Measurements from ENCODE around the gene GSTM2. TPM values are rescaled to one million over a fixed set of nuclear protein-coding genes. Genes with fewer than 3 reads are reported as not detected.
A peak's percentile ranks its signal among the peaks of the same experiment; 100 is the strongest.

The GSTM2 gene
- total and polyA plus RNA-seq, 3 donors from 2014 or later = 68.0 to 131 (median 83.2) TPM

DNA sequence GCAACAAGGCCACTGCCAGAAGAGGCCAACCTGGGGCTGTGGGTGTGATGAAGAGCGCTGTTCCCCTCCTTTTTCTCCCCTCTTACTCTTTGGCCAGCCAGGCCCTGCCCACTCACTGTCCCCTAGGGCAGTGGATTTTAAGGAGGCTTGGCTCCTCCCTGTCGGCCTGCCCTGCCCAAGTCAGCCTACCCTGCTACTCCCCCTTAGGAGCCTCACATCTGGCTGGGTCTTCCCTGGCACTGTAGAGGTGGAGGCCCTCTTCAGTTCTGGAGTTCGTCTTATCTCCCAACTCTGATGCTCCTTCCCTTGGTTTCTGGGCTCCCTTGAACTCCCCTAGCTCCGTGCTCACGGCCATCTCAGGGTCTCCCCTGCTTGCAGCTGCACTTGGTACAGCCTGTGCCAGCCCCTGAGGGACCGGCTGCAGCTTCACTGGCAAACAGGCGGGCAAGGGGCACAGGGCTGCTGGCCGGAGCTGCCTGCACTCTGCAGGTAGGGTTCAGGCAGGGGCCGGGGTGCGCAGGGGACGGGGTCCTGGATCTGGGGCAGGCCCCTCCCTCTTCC, 44.2 kb upstream of the GSTM2 start:
- H3K27me3 ChIP-seq = no peaks in the 10 kb centered on the region
- 61 to 80% methylated on average over 5 to 11 of the region's 11 CpGs for WGBS, 2 donors
- no peaks in the 10 kb centered on the region for H3K9me3 ChIP-seq
- peaks cover 38% of the 10 kb centered on the region for H3K4me1 ChIP-seq
- intact Hi-C loops (cut with DNase I; ENCODE audit: low total_unique reads) = no loop called here
- no peak for TF ChIP-seq POLR2A (IDR thresholded peaks at IDR 0.05)
- TF ChIP-seq, protein P1, sequence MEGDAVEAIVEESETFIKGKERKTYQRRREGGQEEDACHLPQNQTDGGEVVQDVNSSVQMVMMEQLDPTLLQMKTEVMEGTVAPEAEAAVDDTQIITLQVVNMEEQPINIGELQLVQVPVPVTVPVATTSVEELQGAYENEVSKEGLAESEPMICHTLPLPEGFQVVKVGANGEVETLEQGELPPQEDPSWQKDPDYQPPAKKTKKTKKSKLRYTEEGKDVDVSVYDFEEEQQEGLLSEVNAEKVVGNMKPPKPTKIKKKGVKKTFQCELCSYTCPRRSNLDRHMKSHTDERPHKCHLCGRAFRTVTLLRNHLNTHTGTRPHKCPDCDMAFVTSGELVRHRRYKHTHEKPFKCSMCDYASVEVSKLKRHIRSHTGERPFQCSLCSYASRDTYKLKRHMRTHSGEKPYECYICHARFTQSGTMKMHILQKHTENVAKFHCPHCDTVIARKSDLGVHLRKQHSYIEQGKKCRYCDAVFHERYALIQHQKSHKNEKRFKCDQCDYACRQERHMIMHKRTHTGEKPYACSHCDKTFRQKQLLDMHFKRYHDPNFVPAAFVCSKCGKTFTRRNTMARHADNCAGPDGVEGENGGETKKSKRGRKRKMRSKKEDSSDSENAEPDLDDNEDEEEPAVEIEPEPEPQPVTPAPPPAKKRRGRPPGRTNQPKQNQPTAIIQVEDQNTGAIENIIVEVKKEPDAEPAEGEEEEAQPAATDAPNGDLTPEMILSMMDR (IDR thresholded peaks at IDR 0.05) = no peak
- H3K27ac ChIP-seq = no peak overlapping the region
- DNase-seq = no peak
- no peaks in the 10 kb centered on the region for H3K36me3 ChIP-seq (ENCODE audit: low read depth, missing control alignments)
- no peak overlapping the region for H3K4me3 ChIP-seq

DNA sequence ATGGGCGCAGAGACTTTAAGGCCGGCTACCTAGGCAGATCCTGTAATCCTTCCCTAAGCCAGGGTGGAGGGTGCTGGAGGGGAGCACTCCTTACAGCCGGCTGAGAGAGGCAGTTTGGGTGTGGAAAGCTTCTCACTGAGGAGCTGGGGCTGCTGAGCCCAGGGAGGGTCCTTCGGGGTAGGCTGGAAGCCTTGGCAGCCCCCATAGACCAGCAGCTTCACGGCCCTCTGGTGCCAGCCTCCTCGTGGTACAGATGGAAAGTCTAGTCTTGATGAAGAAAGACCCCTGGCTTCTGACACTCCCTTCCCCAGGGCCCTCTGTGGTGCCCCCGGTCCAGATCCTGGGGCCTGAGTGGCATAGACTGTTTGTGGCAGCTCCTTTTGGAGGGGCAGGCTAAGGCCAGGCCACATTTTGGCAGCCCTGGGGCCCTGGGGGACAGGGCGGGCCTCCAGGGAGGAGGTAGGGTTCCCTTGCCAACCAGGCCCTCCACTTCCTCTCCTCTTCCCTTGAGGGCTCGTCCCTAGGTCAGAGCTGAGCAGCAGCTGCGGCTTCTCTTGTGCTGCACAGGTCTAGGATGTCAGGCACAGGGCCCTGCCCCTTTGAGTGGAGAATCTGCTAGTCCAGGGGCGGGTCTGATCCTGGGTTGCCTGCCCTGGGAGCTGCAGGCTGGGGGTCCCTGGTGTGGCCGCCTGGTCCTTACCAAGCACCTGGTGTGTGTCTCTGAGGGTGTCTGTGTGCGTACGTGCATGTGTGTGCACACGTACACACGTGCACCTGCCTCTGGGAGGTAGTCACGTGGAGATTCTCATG, 43.5 kb upstream of the GSTM2 start:
- no peak for DNase-seq
- WGBS, 2 donors = 71 to 74% methylated on average over 8 to 17 of the region's 17 CpGs
- TF ChIP-seq, protein P1 (IDR thresholded peaks at IDR 0.05) = no peak
- no peak for TF ChIP-seq POLR2A (IDR thresholded peaks at IDR 0.05)
- no peaks in the 10 kb centered on the region for H3K27me3 ChIP-seq
- intact Hi-C loops (cut with DNase I; ENCODE audit: low total_unique reads) = loop anchor here (5.0 kb wide), 1 partner anchor 72 kb away; no protein-coding TSS in a partner anchor
- no peaks in the 10 kb centered on the region for H3K9me3 ChIP-seq
- H3K4me3 ChIP-seq = no peak overlapping the region
- H3K4me1 ChIP-seq = peaks cover 31% of the 10 kb centered on the region
- H3K36me3 ChIP-seq (ENCODE audit: low read depth, missing control alignments) = no peaks in the 10 kb centered on the region
- H3K27ac ChIP-seq = peak overlapping the region in 1 of 2 donors; percentile 41

DNA sequence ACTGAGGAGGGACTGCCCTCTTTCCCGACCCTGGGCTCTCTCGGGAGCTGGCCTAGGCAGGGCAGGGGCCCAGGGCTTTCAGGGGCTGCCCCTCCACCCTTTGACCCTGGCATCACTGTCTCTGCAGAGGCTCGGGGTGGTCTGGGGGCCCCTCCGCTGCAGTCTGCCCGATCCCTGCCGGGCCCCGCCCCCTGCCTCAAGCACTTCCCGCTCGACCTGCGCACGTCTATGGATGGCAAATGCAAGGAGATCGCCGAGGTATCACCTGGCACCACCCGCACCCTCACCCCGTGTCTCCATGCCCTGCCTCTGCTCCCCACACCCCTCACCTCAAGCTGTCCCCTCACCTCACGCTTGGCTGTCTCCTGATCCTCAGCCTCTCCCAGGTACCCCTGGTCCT, 42.7 kb upstream of the GSTM2 start:
- Histone ChIP-seq H3K27me3 (no peaks in the 10 kb centered on the region), H3K27ac (no peak overlapping the region), H3K4me1 (peaks cover 29% of the 10 kb centered on the region), H3K9me3 (no peaks in the 10 kb centered on the region), H3K4me3 (no peak overlapping the region), H3K36me3 (ENCODE audit: low read depth, missing control alignments) (no peaks in the 10 kb centered on the region)
- intact Hi-C loops (cut with DNase I; ENCODE audit: low total_unique reads) = loop anchor here (5.0 kb wide), 1 partner anchor 73 kb away; no protein-coding TSS in a partner anchor
- TF ChIP-seq, protein P1 (IDR thresholded peaks at IDR 0.05) = no peak
- TF ChIP-seq POLR2A (IDR thresholded peaks at IDR 0.05) = no peak
- no peak for DNase-seq
- WGBS, 2 donors = 75 to 80% methylated on average over 16 of the region's 16 CpGs

DNA sequence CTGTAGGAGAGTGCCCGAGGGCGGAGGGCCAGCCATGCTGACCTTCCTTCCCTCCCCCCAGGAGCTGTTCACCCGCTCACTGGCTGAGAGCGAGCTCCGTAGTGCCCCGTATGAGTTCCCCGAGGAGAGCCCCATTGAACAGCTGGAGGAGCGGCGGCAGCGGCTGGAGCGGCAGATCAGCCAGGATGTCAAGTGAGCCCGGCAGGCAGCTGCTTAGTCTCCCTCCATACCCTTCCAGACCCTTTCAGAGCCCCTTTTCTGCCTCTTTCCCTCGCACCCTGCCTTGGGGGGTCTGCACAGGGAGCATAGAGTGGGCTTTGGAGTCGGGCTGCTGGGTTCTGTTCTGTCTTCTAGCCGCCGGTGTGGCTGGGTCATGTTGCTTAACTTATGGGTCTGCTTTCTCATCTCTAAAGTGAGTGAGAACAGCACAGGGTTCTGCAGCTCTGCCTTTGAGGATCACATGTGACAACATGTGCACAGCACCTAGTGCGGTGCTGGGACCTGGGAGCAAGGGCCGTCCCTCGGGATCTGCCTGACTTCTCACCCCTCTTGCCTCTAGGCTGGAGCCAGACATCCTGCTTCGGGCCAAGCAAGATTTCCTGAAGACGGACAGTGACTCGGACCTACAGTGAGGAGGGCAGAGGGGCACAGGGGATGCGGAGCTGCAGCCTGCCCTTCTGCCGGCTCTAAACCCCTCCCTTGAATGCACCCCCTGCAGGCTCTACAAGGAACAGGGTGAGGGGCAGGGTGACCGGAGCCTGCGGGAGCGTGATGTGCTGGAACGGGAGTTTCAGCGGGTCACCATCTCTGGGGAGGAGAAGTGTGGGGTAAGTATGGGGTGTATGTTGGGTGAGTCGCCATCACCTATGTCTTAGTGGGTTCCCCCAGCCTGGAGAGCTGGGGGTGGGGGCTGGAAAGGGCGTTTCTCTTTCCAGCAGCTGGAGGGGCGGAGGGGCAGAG, 42.0 kb upstream of the GSTM2 start:
- no peak overlapping the region for H3K27ac ChIP-seq
- H3K9me3 ChIP-seq = no peaks in the 10 kb centered on the region
- H3K27me3 ChIP-seq = no peaks in the 10 kb centered on the region
- intact Hi-C loops (cut with DNase I; ENCODE audit: low total_unique reads) = loop anchor here (5.0 kb wide), 1 partner anchor 74 kb away; no protein-coding TSS in a partner anchor
- no peak overlapping the region for H3K4me3 ChIP-seq
- peaks cover 29% of the 10 kb centered on the region for H3K4me1 ChIP-seq
- DNase-seq = no peak
- no peaks in the 10 kb centered on the region for H3K36me3 ChIP-seq (ENCODE audit: low read depth, missing control alignments)
- TF ChIP-seq, protein P1 (IDR thresholded peaks at IDR 0.05) = no peak
- TF ChIP-seq POLR2A (IDR thresholded peaks at IDR 0.05) = no peak
- 74 to 76% methylated on average over 24 to 32 of the region's 32 CpGs for WGBS, 2 donors

Measured in testis (tissue), 3 donors.